Colonic mucosa (tissue), 4 donors: Measurements from ENCODE around the gene KCTD19. TPM values are rescaled to one million over a fixed set of nuclear protein-coding genes. Genes with fewer than 3 reads are reported as not detected.

Experiments used
- DNase-seq: peaks from one replicate; pipeline ENCODE4 v3.0.0-alpha.2; 2020
- H3K27ac ChIP-seq: fragments of 200-600 bp; one replicate; pipeline ENCODE4 v1.8.0; 2021
- H3K27me3 ChIP-seq: fragments of 200-600 bp; one replicate; pipeline ENCODE4 v1.8.0; 2021
- H3K36me3 ChIP-seq: fragments of 200-600 bp; one replicate; pipeline ENCODE4 v1.8.0; 2021
- H3K4me1 ChIP-seq: fragments of 200-600 bp; one replicate; pipeline ENCODE4 v1.8.0; 2021; ENCODE audit warnings: mild to moderate bottlenecking
- H3K4me3 ChIP-seq: fragments of 200-600 bp; one replicate; pipeline ENCODE4 v1.8.0; 2021
- H3K9ac ChIP-seq, 2 donors: one replicate each; pipeline ENCODE4 v1.7.0; 2013; ENCODE audit warnings: control low read depth in 2 of 2, low read depth in 2 of 2, low read length in 2 of 2
- H3K9me3 ChIP-seq: fragments of 200-600 bp; one replicate; pipeline ENCODE4 v1.8.0; 2021
- intact Hi-C: fragments of 100-400 bp; cut with DNase I; formaldehyde crosslinking; loops from one replicate; pipeline ENCODE4 v1.14.1; 2022
- total RNA-seq, 2 donors: library from RNA; stranded (reverse); fragmentation: NEBNext Ultra II Directional in 1 of 2; extraction: Animal tissue kit (Norgen Biotek cat#: 25700) in 1 of 2; gene quantifications; one replicate each; pipeline ENCODE4 v1.2.1, GENCODE V29; 2021
- TF ChIP-seq, protein P1 (sequence below): fragments of 200-600 bp; IDR thresholded peaks from one replicate; pipeline ENCODE4 v1.8.0; 2022; ENCODE audit warnings: antibody characterized with exemption, mild to moderate bottlenecking
- donor health status: healthy.
- donor health status: DM: no; HTN: no; CAD: no.
- donor health status: DM: no; HTN: no; CAD: no.

The KCTD19 gene
- total RNA-seq, 2 donors from 2014 or later: 0.24 TPM; not detected in 1

DNA sequence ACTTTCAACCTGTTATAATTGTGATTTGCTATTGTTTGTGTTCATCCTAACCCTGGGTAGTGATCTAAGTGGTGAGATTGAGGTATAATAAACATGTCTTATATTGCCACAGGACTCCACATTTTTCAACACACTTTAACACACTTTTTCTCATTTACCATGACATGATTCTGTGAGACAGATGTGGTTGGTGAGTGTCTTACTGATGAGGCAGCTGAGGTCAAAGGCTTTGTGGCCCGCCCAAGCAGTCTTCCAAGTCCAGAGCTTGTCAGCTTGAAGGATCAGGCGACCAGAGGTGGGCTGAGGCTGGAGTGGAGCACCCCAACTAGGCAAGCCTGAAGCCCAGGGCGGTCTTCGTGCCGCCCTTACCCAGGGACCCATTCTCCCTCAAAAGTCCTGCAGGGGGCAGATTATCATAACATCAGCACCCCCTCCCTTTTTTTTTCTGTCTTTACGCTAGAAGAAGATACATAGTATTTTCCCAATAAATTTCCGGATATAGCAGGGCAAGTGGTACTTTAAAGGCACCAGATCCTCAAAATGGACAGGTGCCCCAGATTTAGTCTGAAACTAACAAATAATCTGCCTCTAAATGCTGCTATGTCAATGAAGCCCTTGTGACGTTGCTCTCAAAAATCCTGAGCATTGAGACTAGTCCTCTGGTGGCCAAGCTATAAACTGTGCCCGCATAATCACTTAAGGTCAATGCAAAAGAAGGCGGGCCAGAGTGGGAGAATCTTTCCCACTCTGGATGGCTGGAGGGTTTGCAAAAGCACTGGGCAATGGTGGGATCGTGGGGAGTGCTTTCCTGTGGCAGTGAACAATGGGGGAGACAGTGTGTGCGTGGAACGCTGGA, 21.1 kb downstream of the KCTD19 start:
- no peak overlapping the region for H3K9ac ChIP-seq
- no peaks in the 10 kb centered on the region for H3K9me3 ChIP-seq
- TF ChIP-seq, protein P1, sequence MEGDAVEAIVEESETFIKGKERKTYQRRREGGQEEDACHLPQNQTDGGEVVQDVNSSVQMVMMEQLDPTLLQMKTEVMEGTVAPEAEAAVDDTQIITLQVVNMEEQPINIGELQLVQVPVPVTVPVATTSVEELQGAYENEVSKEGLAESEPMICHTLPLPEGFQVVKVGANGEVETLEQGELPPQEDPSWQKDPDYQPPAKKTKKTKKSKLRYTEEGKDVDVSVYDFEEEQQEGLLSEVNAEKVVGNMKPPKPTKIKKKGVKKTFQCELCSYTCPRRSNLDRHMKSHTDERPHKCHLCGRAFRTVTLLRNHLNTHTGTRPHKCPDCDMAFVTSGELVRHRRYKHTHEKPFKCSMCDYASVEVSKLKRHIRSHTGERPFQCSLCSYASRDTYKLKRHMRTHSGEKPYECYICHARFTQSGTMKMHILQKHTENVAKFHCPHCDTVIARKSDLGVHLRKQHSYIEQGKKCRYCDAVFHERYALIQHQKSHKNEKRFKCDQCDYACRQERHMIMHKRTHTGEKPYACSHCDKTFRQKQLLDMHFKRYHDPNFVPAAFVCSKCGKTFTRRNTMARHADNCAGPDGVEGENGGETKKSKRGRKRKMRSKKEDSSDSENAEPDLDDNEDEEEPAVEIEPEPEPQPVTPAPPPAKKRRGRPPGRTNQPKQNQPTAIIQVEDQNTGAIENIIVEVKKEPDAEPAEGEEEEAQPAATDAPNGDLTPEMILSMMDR: no peak
- no peak overlapping the region for H3K27ac ChIP-seq
- no peaks in the 10 kb centered on the region for H3K27me3 ChIP-seq
- no peaks in the 10 kb centered on the region for H3K4me1 ChIP-seq
- no peaks in the 10 kb centered on the region for H3K36me3 ChIP-seq
- intact Hi-C loops: no loop called here
- no peak for DNase-seq
- no peak overlapping the region for H3K4me3 ChIP-seq

DNA sequence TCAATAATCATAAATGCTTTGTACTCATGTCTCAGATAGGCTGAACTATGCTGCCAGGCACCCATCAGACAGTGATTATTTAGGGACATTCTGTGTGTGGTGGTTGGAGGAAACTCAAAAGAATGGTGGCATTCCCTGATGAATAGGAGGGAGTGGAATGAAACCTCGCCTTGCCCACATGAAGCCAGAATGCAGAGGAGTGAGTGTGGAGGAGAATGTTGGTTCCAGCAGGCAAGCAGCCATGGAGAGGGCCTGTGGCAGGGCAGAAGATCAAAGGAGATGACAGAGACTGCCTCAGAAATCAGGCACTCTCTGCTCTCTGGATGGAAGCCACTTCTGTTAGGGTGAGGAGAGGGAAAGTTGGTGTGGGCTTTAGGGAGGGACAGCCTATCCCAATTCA, 22.5 kb downstream of the KCTD19 start:
- TF ChIP-seq, protein P1: no peak
- intact Hi-C loops: no loop called here
- Histone ChIP-seq H3K9me3 (no peaks in the 10 kb centered on the region), H3K27ac (no peak overlapping the region), H3K36me3 (no peaks in the 10 kb centered on the region), H3K27me3 (no peaks in the 10 kb centered on the region), H3K4me1 (no peaks in the 10 kb centered on the region), H3K9ac (no peak overlapping the region), H3K4me3 (no peak overlapping the region)
- DNase-seq: no peak

DNA sequence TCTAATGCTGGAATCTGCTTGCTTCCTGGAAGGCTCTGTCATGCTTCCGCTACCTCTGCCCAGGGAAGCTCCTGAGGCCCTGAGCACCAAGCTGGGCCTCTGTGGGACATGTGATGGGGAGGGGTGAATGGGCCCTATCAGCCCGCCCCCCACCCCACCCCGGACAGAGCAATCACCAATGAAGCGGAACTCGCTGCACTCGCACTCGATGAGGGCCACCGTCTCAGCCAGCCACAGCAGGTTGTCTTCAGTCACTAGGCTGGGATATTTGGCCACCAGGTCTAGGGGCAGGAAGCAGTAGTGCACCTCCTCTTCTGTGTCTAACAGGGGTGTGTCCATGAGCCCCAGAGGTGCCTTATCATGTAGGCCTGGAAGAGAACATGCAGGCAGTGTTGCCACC, 23.6 kb downstream of the KCTD19 start:
- Histone ChIP-seq H3K36me3 (no peaks in the 10 kb centered on the region), H3K27ac (no peak overlapping the region), H3K4me1 (no peaks in the 10 kb centered on the region), H3K27me3 (no peaks in the 10 kb centered on the region), H3K4me3 (no peak overlapping the region), H3K9ac (no peak overlapping the region), H3K9me3 (no peaks in the 10 kb centered on the region)
- no peak for DNase-seq
- intact Hi-C loops: no loop called here
- TF ChIP-seq, protein P1: no peak

DNA sequence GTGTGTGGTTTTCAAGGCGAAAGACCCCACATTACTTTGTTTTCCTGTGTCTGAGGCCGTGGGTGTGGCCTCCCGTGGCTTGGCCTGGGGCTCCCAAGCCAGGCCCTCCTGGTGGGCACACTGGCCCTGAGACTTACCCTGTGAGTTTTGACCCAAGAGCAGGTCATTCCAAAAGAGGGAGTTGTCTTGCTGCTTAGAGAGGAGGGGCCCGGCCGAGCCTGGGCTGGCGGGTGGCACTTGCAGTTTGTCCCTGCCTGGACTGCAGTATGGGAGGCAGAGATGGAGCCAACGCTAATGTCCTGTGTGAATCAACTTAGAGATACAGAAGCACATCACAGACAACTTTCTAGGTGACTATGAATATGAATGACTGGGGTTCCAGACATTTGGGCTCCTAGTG, 24.5 kb downstream of the KCTD19 start:
- no peak overlapping the region for H3K9ac ChIP-seq
- H3K4me1 ChIP-seq: no peaks in the 10 kb centered on the region
- no peaks in the 10 kb centered on the region for H3K27me3 ChIP-seq
- no peak overlapping the region for H3K4me3 ChIP-seq
- TF ChIP-seq, protein P1: no peak
- no peaks in the 10 kb centered on the region for H3K9me3 ChIP-seq
- no peak overlapping the region for H3K27ac ChIP-seq
- no peaks in the 10 kb centered on the region for H3K36me3 ChIP-seq
- no peak for DNase-seq
- intact Hi-C loops: no loop called here

DNA sequence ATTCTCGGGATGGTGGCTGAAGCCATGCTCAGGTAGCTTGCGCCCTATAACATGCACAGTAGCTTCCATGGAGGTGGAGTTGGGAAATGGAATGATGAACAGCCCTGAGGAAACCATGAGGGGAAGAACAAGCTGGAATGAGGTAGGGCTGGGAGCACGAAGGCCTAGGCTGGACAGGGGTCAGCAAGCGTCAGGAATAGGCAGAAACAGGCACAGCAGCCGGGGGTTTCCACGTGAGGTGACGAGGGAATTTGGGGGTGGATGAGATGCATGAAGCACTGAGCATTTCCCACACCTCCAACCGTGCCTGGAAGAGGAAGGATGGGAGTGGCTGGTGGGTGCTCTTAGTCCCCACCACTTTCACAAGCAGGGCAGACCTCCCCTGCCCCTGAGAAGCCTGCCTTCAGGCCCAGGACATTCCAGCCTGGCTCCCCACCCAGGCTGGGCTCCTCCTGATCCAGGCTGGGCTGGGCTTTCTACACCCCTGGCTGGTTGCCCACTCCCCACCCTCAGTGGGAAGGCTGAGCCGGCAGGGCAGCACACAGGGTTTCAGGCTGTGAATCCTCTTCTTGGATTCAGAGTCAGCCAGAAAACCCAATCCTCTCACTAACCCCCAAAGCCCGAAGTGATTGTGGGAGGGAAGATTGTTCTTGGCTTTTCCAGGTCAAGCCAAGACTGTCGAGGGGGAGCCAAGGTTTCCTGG, 25.3 kb downstream of the KCTD19 start:
- Histone ChIP-seq H3K9ac (no peak overlapping the region), H3K27ac (no peak overlapping the region), H3K9me3 (no peaks in the 10 kb centered on the region), H3K36me3 (no peaks in the 10 kb centered on the region), H3K4me1 (no peaks in the 10 kb centered on the region), H3K4me3 (no peak overlapping the region), H3K27me3 (no peaks in the 10 kb centered on the region)
- no peak for DNase-seq
- TF ChIP-seq, protein P1: no peak
- intact Hi-C loops: no loop called here
